DMS 273 (cell line): ENCODE measurements around the gene FUOM.

Experiments
- DNase-seq: peaks from one replicate; lab custom pipeline; 2025; ENCODE audit not compliant: unreplicated experiment; lab: John Stamatoyannopoulos, UW

Gene FUOM

DNA sequence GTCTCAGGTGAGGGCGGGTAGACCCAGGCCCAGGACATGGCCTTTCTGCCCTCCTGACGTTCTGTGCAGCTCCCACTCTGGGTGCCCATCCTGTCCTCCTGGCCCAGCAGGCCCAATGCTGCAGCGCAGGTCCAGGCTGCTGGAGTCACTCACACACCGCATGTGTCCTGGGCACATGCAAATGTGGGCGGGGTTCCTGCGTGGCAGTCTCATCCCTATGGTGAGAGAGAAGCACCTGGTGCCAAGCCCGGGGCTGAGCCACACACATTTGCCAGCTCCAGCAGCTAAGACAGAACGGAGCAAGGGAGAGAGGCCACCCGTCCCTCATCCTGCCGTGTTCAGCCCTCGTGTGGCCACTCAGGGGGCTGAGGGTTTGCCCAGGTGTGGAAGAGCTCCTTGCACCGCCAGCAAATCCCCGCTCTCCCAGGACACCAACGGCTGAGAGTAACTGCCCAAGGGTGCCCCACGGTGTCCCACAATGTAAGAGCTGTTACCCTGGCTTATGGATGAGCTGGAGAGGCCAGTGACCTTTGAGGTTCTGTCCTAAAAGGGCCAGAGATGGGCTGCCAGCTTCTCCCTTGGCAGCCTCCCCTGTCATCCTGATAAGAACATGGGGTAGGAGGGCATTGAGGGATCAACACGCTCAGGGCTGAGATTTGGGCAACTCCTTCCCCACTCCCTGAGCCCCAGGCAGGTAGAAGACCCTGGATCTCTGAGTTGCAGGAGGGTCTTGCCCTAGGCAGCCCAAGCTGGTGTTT lies 4.4 kb downstream of the FUOM start:
- DNase-seq = peak; percentile 16

GRCh38 chr10:133351408-133352318 lies 6.2 kb downstream of the FUOM start:
- peak; percentile 17 for DNase-seq

- no peak for DNase-seq
These were observed 6.9 kb downstream of the FUOM start for GRCh38 chr10:133350950-133351329.

GRCh38 chr10:133350283-133350949 lies 7.4 kb downstream of the FUOM start:
- DNase-seq = no peak

GRCh38 chr10:133349577-133350011 lies 8.2 kb downstream of the FUOM start:
- no peak for DNase-seq

DNA sequence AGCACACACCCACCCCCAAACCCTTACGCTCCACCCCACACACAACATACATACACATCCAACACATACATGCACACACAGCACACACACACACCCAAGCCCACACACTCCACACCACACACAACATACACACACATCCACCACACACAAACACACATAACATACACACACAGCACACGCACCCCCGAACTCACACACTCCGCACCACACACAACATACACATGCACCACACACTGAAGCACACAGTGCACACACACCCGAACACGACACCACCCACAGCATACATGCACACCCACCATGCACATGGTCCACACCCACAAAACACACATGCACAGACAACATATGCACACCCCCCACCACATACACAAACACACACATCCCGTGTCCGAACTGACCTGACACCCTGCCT lies 8.7 kb downstream of the FUOM start:
- no peak for DNase-seq

DNA sequence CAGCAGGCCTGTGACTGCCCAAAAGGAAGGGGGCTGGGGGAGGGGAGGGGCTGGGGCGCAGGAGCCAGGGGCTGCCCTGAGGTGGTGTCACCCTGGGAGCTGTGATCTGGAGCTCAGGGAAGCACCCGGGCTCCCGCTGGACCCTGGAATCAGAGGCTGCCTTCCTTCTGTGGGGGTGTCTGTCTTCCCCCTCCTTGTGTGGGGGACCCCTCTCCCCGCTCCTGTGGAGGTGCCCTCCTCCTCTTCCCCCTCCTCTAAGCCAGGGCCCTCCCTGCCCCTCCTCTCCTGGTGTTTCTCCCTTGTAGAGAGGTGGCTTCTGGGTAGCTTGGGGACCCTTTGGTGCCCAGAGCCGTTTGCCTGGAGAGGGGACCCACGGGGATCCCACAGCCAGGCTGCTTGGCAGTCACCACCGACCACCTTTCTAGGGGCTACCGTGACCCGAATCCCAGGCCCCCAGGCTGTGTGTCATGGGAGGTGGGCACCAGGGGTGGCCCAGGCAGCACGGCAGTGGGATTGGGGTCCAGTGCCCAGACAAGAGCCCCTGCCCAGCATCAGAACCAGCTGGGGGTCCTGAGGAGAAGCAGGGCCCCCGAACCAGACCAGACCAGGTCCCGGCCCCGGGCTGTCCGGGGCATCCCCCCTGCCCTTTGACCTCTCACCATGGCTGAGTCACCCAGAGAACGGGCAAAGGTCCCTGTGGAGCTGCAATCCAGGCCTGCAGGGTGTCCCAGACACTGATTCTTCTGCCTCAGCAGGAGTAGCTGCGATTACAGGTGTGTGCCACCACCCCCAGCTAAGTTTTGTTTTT lies 9.9 kb downstream of the FUOM start:
- DNase-seq = no peak

- DNase-seq = no peak
These were observed 11.4 kb downstream of the FUOM start for GRCh38 chr10:133346413-133346812.

- no peak for DNase-seq
These were observed 13.6 kb downstream of the FUOM start for GRCh38 chr10:133344236-133344635.

- no peak for DNase-seq
These were observed 14.3 kb downstream of the FUOM start for GRCh38 chr10:133343558-133343957.

- DNase-seq = no peak
These were observed 14.9 kb downstream of the FUOM start for GRCh38 chr10:133342942-133343341.

GRCh38 chr10:133341983-133342382 lies 15.8 kb downstream of the FUOM start:
- DNase-seq = no peak

DNA sequence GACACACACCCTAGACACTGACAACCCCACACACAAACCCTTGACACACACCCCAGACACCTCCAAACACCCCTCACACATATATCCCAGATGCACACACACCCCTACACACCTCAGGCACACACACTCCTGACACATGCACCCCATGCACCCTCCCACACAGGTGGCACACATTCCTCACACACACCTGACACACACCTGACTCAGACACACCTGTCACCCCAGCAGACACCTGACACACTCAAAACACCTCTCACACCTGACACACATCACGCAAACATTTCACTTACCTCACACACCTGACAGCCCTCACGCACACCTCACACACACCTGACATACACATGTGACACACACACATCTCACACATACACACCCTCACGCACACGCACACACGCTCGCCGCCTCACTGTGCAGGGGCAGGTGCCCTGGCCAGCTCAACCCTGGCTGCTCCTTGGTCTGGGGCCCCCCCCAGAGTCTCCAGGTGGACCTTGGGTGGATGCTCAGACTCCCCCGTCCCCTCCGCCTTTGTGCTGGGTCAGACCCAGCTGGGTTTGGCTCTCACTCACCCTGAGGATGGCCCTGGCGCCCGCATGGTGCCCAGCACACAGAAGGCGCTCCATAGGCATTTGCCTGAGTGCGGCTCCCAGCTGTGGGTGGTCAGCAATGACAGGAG lies 18.0 kb downstream of the FUOM start:
- no peak for DNase-seq

DNA sequence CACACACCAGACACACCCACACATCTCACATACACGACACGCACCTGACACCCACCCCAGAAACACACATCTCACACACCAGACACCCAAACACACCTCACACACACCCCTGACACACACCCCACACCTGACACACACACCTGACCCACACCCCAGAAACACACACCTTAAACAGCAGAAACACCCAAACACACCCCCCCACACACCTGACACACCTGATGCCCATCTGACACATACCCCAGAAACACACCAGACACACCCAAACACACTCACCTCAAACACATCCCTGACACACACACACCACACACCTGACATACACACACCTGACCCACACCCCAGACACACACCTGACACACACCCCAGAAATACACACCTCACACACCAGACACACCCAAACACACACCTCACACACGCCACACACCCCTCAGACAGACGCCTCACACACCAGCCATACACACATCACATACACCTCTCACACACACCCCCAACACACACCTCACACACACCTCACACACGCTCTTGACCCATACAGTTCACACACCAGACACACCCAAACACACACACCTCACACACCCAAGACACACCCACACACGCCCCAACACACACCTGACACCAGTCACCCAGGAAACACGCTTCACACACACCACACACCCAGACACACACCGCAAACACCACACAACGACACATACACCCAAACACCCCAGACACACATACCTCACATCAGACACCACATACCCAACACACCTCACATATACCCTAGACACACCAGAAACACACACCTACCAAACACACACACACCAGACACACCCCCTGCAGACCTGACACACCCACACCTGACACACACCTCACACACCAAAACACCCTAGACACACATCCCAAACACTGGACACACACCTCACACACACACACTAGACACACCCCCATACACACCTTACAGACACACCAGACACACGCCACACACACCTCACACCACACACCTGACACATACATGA lies 19.4 kb downstream of the FUOM start:
- no peak for DNase-seq

GRCh38 chr10:133337370-133337725 lies 20.5 kb downstream of the FUOM start:
- DNase-seq = no peak

DNA sequence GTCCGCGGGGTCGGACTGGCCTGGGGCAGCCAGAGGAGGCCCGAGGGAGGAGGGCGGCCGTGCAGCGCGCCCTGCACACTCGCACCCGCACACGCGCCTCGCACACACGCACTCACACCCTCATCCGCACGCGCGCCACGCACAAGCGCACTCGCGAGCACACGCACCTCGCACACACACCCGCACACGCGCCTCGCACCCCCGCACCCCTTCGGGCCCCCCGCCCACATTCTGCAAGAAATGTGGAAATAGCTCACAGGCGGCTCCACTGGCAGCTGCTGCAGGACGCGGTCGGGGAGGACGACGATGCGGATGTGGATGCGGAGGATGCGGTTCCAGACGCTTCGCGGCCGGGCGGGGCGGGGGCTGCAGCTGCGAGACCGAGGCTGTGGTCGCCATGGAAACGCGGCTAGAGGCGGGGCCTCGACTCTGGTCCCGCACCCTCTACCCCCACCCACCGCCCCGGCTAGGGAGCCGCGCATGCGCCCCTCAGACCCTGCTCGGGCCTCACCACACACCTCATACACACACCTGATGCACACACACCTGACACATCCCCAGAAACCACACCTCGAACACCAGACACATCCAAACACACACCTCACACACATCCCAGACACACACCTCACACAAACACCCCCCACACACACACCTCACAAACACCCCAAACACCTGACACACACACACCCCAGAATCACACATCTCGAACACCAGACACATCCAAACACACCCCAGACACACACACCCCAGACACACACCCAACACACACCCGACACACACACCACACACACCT lies 21.0 kb downstream of the FUOM start, which contains the start of gene CALY:
CALY (minus strand) TSS at position 320 of the 793 bp plus-strand sequence. CDS start 7,907 bp downstream, outside the sequence.
- DNase-seq = peak; percentile 71

GRCh38 chr10:133336118-133336576 lies 21.7 kb downstream of the FUOM start:
- no peak for DNase-seq
